ENCODE measurements around the gene TSN.
"Not testable (repeated sequence)": the region's sequence is repeated elsewhere in the genome, so short reads cannot be mapped to it uniquely, and the experiment has no call there.

GRCh38 chr2:121817304-121817703 lies 61.9 kb downstream of the TSN start:
- not testable (repeated sequence) for TF ChIP-seq CTCF (IDR thresholded peaks at IDR 0.05; ENCODE audit: poor library complexity, severe bottlenecking); SMC3 (conservative IDR thresholded peaks at IDR 0.05; ENCODE audit: poor library complexity); POLR2AphosphoS5 (IDR thresholded peaks at IDR 0.05); EP300 (conservative IDR thresholded peaks at IDR 0.05; ENCODE audit: poor library complexity, severe bottlenecking); EZH2 (IDR thresholded peaks at IDR 0.05; ENCODE audit: borderline replicate concordance, insufficient read depth, low read length, poor library complexity, severe bottlenecking)
